ENCODE results near the gene ZDHHC5. TPM values are rescaled to one million over a fixed set of nuclear protein-coding genes. Genes with fewer than 3 reads are reported as not detected.

Gene ZDHHC5
- total and polyA plus RNA-seq, 4 donors = 28.7 to 63.2 (median 42.9) TPM

GRCh38 chr11:57634311-57634710, 33.6 kb upstream of the ZDHHC5 start:
- Histone ChIP-seq H3K27ac (ENCODE audit: low read depth in 1 of 2, low read length in 1 of 2) (no peak overlapping the region), H3K4me1 (ENCODE audit: control insufficient read depth in 5 of 5, insufficient read depth in 5 of 5, low read length in 5 of 5) (peaks cover 0 to 10% (median 3%) of the 10 kb centered on the region in 5 donors), H3K4me3 (no peak overlapping the region), H3K36me3 (ENCODE audit: control insufficient read depth in 4 of 4, insufficient read depth in 4 of 4, low read length in 4 of 4) (peaks cover 0 to 2% (median under 1%) of the 10 kb centered on the region in 4 donors), H3K9ac (ENCODE audit: insufficient read depth in 1 of 2, low read length in 2 of 2) (no peak overlapping the region), H3K9me3 (ENCODE audit: control insufficient read depth in 4 of 4, insufficient read depth in 3 of 4, low read length in 3 of 4) (peaks cover 0 to 2% (median 0%) of the 10 kb centered on the region in 4 donors), H3K27me3 (ENCODE audit: control insufficient read depth in 3 of 3, insufficient read depth in 3 of 3, low read length in 2 of 3) (no peaks in the 10 kb centered on the region)
- TF ChIP-seq CTCF (IDR thresholded peaks at IDR 0.05; ENCODE audit: control extremely low read depth, extremely low read depth) = no peak
- DNase-seq = no peak
- no peak for ATAC-seq (ENCODE audit: insufficient read depth, low FRiP score)

- 89 to 95% methylated on average over 8 of the region's 8 CpGs for WGBS, 2 donors
- Histone ChIP-seq H3K9me3 (ENCODE audit: control insufficient read depth in 4 of 4, insufficient read depth in 3 of 4, low read length in 3 of 4) (peaks cover 0 to 2% (median 0%) of the 10 kb centered on the region in 4 donors), H3K27me3 (ENCODE audit: control insufficient read depth in 3 of 3, insufficient read depth in 3 of 3, low read length in 2 of 3) (no peaks in the 10 kb centered on the region), H3K9ac (ENCODE audit: insufficient read depth in 1 of 2, low read length in 2 of 2) (no peak overlapping the region), H3K27ac (ENCODE audit: low read depth in 1 of 2, low read length in 1 of 2) (no peak overlapping the region), H3K4me3 (no peak overlapping the region), H3K4me1 (ENCODE audit: control insufficient read depth in 5 of 5, insufficient read depth in 5 of 5, low read length in 5 of 5) (peaks cover 0 to 20% (median 10%) of the 10 kb centered on the region in 5 donors), H3K36me3 (ENCODE audit: control insufficient read depth in 4 of 4, insufficient read depth in 4 of 4, low read length in 4 of 4) (peaks cover 0 to 2% (median under 1%) of the 10 kb centered on the region in 4 donors)
- TF ChIP-seq CTCF (IDR thresholded peaks at IDR 0.05; ENCODE audit: control extremely low read depth, extremely low read depth) = no peak
- ATAC-seq (ENCODE audit: insufficient read depth, low FRiP score) = no peak
- DNase-seq = no peak
Measured at GRCh38 chr11:57635246-57635645, 32.7 kb upstream of the ZDHHC5 start.

GRCh38 chr11:57637626-57638004, 30.3 kb upstream of the ZDHHC5 start:
- peaks cover 0 to 2% (median 0%) of the 10 kb centered on the region in 4 donors for H3K9me3 ChIP-seq (ENCODE audit: control insufficient read depth in 4 of 4, insufficient read depth in 3 of 4, low read length in 3 of 4)
- H3K4me3 ChIP-seq = peak overlapping the region; percentile 15
- H3K27me3 ChIP-seq (ENCODE audit: control insufficient read depth in 3 of 3, insufficient read depth in 3 of 3, low read length in 2 of 3) = no peaks in the 10 kb centered on the region
- peak; percentile 33 for ATAC-seq (ENCODE audit: insufficient read depth, low FRiP score)
- DNase-seq = peak in 2 of 3 donors; percentile 70 to 71
- H3K27ac ChIP-seq (ENCODE audit: low read depth in 1 of 2, low read length in 1 of 2) = peak overlapping the region in 1 of 2 donors; percentile 23
- H3K36me3 ChIP-seq (ENCODE audit: control insufficient read depth in 4 of 4, insufficient read depth in 4 of 4, low read length in 4 of 4) = peaks cover 0 to 7% (median 2%) of the 10 kb centered on the region in 4 donors
- peak overlapping the region in 1 of 2 donors; percentile 99 for H3K9ac ChIP-seq (ENCODE audit: insufficient read depth in 1 of 2, low read length in 2 of 2)
- TF ChIP-seq CTCF (IDR thresholded peaks at IDR 0.05; ENCODE audit: control extremely low read depth, extremely low read depth) = no peak
- WGBS, 2 donors = 16 to 19% methylated on average over 18 of the region's 18 CpGs
- peaks cover 0 to 30% (median 11%) of the 10 kb centered on the region in 5 donors for H3K4me1 ChIP-seq (ENCODE audit: control insufficient read depth in 5 of 5, insufficient read depth in 5 of 5, low read length in 5 of 5)
